B cell (primary cell): ENCODE data around the gene TAL1.
"Not testable (repeated sequence)": the region's sequence is repeated elsewhere in the genome, so short reads cannot be mapped to it uniquely, and the experiment has no call there.

Experiments used
- CTCF ChIP-seq: fragments of 200-600 bp; IDR thresholded peaks from one replicate; pipeline ENCODE4 v1.8.0; 2022; ENCODE audit warnings: antibody characterized with exemption, mild to moderate bottlenecking
- EZH2 ChIP-seq: IDR thresholded peaks from 2 replicates; pipeline ENCODE4 v1.6.1; 2012; ENCODE audit warnings: borderline replicate concordance, low read depth, mild to moderate bottlenecking, moderate library complexity, low read length; ENCODE audit not compliant: insufficient read depth, poor library complexity, severe bottlenecking

DNA sequence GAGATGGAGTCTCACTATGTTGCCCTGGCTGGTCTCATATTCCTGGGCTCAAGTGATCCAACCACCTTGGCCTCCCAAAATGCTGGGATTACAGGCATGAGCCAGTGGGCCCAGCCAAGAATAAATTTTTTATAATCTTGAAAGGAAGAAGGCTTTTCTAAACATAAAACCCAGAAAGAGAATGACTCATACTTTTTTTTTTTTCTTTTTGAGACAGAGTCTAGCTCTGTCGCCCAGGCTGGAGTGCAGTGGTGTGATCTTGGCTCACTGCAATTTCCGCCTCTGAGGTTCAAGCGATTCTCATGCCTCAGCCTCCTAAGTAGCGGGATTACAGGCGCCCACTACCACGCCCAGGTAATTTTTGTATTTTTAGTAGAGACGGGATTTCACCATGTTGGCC, 43.8 kb upstream of the TAL1 start:
- TF ChIP-seq CTCF, EZH2: not testable (repeated sequence)
